Gastrocnemius medialis (tissue), 4 donors: ENCODE results near the gene GBA2. TPM values are rescaled to one million over a fixed set of nuclear protein-coding genes. Genes with fewer than 3 reads are reported as not detected.

Source experiments
- ATAC-seq, 2 donors: fragments of 150-250 bp; one replicate each; pipeline ENCODE4 v1.9.1; 2016
- DNase-seq, 2 donors: peaks; one replicate each; pipeline ENCODE4 v3.0.0-alpha.2; 2019
- H3K27ac ChIP-seq, 4 donors: fragments of 200-600 bp; sonication (generic); 1 replicate in 1 of 4; 2 replicates in 3 of 4; pipeline ENCODE4 v1.5.1; 2016 to 2018; ENCODE audit warnings: mild to moderate bottlenecking in 2 of 4, moderate library complexity in 1 of 4
- H3K27me3 ChIP-seq, 3 donors: fragments of 200-600 bp; sonication (generic) in 2 of 3; 1 replicate in 1 of 3; 2 replicates in 2 of 3; pipeline versions ENCODE4 v1.5.1 to v1.6.0; 2016 to 2019; ENCODE audit warnings: mild to moderate bottlenecking in 1 of 3, moderate library complexity in 1 of 3
- H3K36me3 ChIP-seq, 2 donors: fragments of 200-600 bp; sonication (generic) in 1 of 2; one replicate each; pipeline ENCODE4 v1.5.1; 2017 to 2018
- H3K4me1 ChIP-seq, 2 donors: fragments of 200-600 bp; sonication (generic) in 1 of 2; one replicate each; pipeline ENCODE4 v1.5.1; 2016 to 2017; ENCODE audit warnings: mild to moderate bottlenecking in 2 of 2
- H3K4me3 ChIP-seq, 4 donors: fragments of 200-600 bp; sonication (generic) in 3 of 4; 1 replicate in 1 of 4; 2 replicates in 3 of 4; pipeline ENCODE4 v1.5.1; 2016 to 2019; ENCODE audit warnings: mild to moderate bottlenecking in 2 of 4
- H3K9me3 ChIP-seq, 3 donors: fragments of 200-600 bp; sonication (generic) in 2 of 3; 1 replicate in 1 of 3; 2 replicates in 2 of 3; pipeline ENCODE4 v1.5.1; 2016 to 2019
- POLR2A ChIP-seq, 2 donors: fragments of 450-650 bp; IDR thresholded peaks; one replicate each; pipeline ENCODE4 v1.6.1; 2017; ENCODE audit warnings: antibody characterized with exemption in 2 of 2, mild to moderate bottlenecking in 2 of 2, moderate library complexity in 2 of 2
- in situ Hi-C, 4 donors: fragments of 200-750 bp; cut with MboI; loops; one replicate each; pipeline versions ENCODE4 v1.15.0 to v1.8.0; 2017; ENCODE audit warnings: low sequenced_read_pairs in 4 of 4
- intact Hi-C: fragments of 100-400 bp; cut with DNase I; formaldehyde crosslinking; loops from one replicate; pipeline ENCODE4 v1.15.1; 2023; ENCODE audit warnings: low total_unique reads
- total RNA-seq, 4 donors: library from RNA; depleted of rRNA; stranded (reverse); fragments of >200 nt; gene quantifications; one replicate each; pipeline versions ENCODE4 v1.1.0 to v1.2.3, GENCODE V29; 2016
- TF ChIP-seq, protein P1 (sequence below), 5 experiments: fragments of 450-650 bp in 3 of 5; fragments of 200-600 bp in 2 of 5; sonication (generic) in 2 of 5; IDR thresholded peaks in 4 of 5; conservative IDR thresholded peaks in 1 of 5; 1 replicate in 4 of 5; 2 replicates in 1 of 5; pipeline ENCODE4 v1.5.1; 2016 to 2019; ENCODE audit warnings: antibody characterized with exemption in 5 of 5, mild to moderate bottlenecking in 3 of 5, moderate library complexity in 3 of 5

The GBA2 gene
- 10 to 100 TPM; 47.3 to 63.2 (median 51.4) TPM for total RNA-seq

DNA sequence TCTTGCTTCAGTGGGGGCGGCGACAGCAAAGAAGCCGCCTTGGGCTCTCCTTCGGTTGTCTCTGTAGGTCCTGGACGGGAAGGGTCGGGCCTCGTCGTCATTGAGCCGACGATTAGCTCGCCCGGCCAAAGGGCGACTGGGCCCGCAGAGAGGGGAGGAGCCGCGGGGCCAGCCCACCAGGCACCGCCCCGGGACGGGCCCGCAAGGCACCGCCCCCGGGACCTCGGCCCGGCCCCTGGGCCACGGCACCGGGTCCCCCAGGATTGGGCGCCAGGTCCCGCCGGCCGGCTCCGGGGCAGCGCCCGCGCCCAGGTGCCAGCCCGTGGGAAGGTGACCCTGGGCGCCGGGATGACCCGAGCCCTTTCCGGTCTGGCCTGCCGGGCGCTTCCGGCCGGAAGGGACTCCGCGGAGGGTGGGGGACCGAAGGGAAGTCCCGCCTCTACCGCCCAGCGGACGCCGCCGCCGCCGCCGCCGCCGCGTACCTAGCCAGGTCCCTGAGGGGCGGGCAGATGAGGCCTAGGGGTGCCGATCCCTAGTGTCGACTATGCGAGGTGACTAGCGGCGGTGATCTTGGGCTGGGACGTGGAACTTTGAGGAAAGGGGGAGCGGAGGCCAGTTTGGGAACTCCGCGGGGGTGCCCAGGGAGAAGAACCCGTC, at the start of gene GBA2, which contains the start of gene RGP1:
Gene GBA2 (minus strand): TSS at position 371 of the 657 bp plus-strand sequence. CDS start 524 bp downstream, outside the sequence.
Gene RGP1 (plus strand): TSS at position 430 of the 657 bp plus-strand sequence. CDS start 469 bp downstream, outside the sequence.
- H3K27me3 ChIP-seq = no peaks in the 10 kb centered on the region
- peak within 1 kb of the TSS; percentile 81 to 99 (median 85) for H3K4me3 ChIP-seq
- H3K4me1 ChIP-seq = peaks cover 41 to 45% of the 10 kb centered on the region in 2 donors
- peaks cover 2 to 45% of the 10 kb centered on the region in 2 donors for H3K36me3 ChIP-seq
- DNase-seq = peak; percentile 71 to 87
- intact Hi-C loops (loop anchor here (1.0 kb wide), 3 partner anchors 17 to 103 kb away; partner anchors contain the start of genes CREB3, FAM221B and TLN1), in situ Hi-C loops (loop anchor here in 1 of 4 donors (25.0 kb wide), 1 partner anchor 262 kb away; the partner anchor contains the start of gene RUSC2)
- peak; percentile 81 to 85 for ATAC-seq
- H3K9me3 ChIP-seq = no peaks in the 10 kb centered on the region
- TF ChIP-seq, protein P1, sequence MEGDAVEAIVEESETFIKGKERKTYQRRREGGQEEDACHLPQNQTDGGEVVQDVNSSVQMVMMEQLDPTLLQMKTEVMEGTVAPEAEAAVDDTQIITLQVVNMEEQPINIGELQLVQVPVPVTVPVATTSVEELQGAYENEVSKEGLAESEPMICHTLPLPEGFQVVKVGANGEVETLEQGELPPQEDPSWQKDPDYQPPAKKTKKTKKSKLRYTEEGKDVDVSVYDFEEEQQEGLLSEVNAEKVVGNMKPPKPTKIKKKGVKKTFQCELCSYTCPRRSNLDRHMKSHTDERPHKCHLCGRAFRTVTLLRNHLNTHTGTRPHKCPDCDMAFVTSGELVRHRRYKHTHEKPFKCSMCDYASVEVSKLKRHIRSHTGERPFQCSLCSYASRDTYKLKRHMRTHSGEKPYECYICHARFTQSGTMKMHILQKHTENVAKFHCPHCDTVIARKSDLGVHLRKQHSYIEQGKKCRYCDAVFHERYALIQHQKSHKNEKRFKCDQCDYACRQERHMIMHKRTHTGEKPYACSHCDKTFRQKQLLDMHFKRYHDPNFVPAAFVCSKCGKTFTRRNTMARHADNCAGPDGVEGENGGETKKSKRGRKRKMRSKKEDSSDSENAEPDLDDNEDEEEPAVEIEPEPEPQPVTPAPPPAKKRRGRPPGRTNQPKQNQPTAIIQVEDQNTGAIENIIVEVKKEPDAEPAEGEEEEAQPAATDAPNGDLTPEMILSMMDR (IDR thresholded peaks at IDR 0.05 in 4 of 5, conservative IDR thresholded peaks at IDR 0.05 in 1 of 5) = no peak
- peak; percentile 88 to 95 for TF ChIP-seq POLR2A (IDR thresholded peaks at IDR 0.05)
- peak within 1 kb of the TSS; percentile 88 to 97 (median 94) for H3K27ac ChIP-seq

DNA sequence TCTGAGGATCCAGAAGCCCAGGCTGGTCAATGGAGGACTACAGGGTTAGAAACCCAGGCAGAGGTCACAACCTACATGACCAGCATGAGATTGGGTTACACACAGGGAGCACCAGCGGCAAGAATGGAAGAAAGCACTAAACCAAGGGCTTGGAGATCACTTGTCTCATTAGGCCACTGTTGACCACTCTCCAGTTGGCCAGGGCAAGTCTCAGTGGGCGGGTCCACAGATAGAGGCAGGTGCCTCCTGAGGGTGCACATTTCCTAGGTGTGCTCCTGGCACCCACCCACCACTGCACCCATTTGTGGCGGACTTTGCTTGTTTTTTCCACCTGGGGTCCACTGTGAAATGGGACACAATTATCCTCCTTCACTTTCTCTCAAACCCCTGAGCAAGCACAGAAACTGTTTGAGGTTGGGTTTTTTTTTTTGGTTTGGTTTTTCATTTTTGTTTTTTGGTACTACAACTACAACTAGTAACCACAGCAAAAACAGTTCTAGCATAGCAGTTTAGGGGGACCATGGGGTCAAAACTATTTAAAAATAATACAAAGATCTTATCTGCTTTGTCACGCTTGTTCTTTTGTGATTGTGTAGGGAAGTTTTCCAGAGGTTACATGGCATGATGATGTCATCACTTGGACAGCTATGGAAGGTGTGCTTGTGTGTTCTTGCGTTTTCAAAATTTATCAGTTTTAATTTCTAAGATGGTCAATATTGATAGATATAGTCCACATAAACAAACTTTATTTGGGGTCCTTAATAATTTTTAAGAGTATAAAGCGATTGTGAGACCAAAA, 48.5 kb upstream of the GBA2 start:
- intact Hi-C loops (no loop called here), in situ Hi-C loops (loop anchor here in 1 of 4 donors (10.0 kb wide), 1 partner anchor 77 kb away; the partner anchor contains the start of gene OR13J1)
- Histone ChIP-seq H3K27ac (no peak overlapping the region), H3K27me3 (no peaks in the 10 kb centered on the region), H3K36me3 (peaks cover 0 to 14% of the 10 kb centered on the region in 2 donors), H3K9me3 (no peaks in the 10 kb centered on the region), H3K4me1 (peaks cover 19 to 21% of the 10 kb centered on the region in 2 donors), H3K4me3 (no peak overlapping the region)
- ATAC-seq = no peak
- no peak for TF ChIP-seq POLR2A (IDR thresholded peaks at IDR 0.05)
- TF ChIP-seq, protein P1 (IDR thresholded peaks at IDR 0.05 in 4 of 5, conservative IDR thresholded peaks at IDR 0.05 in 1 of 5) = no peak
- no peak for DNase-seq

DNA sequence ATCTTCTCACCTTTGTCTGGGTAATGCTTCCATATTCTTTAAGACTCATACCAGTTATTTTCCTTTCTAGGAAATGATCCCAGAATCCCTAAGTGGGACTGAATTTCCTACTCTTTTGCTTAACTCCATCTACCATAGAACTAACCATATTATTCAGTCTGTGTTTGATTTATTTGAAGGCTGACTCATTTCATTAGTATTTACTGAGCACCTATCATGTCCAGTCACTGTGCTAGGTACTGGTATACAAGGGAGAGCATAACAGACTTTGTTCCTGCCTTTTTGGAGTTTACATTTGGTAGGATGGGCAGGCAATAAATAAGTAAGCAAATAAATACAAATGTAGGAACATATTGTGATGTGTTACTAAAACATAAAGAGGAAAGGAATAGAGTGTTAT, 46.7 kb upstream of the GBA2 start:
- Histone ChIP-seq H3K4me1 (peaks cover 25 to 27% of the 10 kb centered on the region in 2 donors), H3K9me3 (no peaks in the 10 kb centered on the region), H3K36me3 (peaks cover 0 to 10% of the 10 kb centered on the region in 2 donors), H3K27me3 (no peaks in the 10 kb centered on the region), H3K4me3 (no peak overlapping the region), H3K27ac (no peak overlapping the region)
- TF ChIP-seq POLR2A (IDR thresholded peaks at IDR 0.05) = no peak
- TF ChIP-seq, protein P1 (IDR thresholded peaks at IDR 0.05 in 4 of 5, conservative IDR thresholded peaks at IDR 0.05 in 1 of 5) = no peak
- in situ Hi-C loops (loop anchor here in 1 of 4 donors (10.0 kb wide), 1 partner anchor 79 kb away; the partner anchor contains the start of gene OR13J1), intact Hi-C loops (no loop called here)
- no peak for ATAC-seq
- no peak for DNase-seq

DNA sequence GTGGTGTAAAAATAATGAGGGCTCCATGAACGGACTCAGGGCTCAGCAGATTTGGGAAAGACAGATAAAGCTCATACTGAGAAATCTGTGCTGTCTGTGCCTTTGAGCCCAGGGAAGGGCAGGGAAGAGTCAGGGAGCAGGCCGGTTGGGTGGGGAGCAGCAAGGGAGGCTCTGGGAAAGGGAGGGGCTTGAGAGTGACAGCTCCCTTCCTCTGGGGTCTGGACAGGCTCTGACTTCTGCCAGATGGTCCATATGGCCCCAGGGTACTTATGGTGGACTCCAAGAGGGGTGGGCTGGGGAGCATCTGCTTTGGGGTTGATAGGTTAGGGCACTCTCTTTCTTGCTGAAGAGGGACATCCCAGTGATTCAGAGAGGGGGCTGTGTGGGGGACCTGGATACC, 44.4 kb upstream of the GBA2 start:
- intact Hi-C loops = no loop called here
- H3K27ac ChIP-seq = peak overlapping the region; percentile 1 to 86 (median 66)
- no peaks in the 10 kb centered on the region for H3K27me3 ChIP-seq
- no peak for TF ChIP-seq POLR2A (IDR thresholded peaks at IDR 0.05)
- TF ChIP-seq, protein P1 (IDR thresholded peaks at IDR 0.05 in 4 of 5, conservative IDR thresholded peaks at IDR 0.05 in 1 of 5) = no peak
- peaks cover 29 to 34% of the 10 kb centered on the region in 2 donors for H3K4me1 ChIP-seq
- no peaks in the 10 kb centered on the region for H3K9me3 ChIP-seq
- in situ Hi-C loops = loop anchor here in 2 of 4 donors (5.0 to 10.0 kb wide), 2 partner anchors 81 to 89 kb away; partner anchors contain the start of gene OR13J1 (in 1 of the 2)
- H3K4me3 ChIP-seq = peak overlapping the region in 2 of 4 donors; percentile 16 to 67
- DNase-seq (no peak), ATAC-seq (no peak)
- no peaks in the 10 kb centered on the region for H3K36me3 ChIP-seq
